GM21526 (cell line): ENCODE results near the gene HIVEP2.
A peak's percentile ranks its signal among the peaks of the same experiment; 100 is the strongest.

Experiments
- ATAC-seq: cut with Tn5 transposase; IDR thresholded peaks from one replicate; pipeline ENCODE4 v1.9.1; 2021; ENCODE audit warnings: moderate library complexity; ENCODE audit not compliant: unreplicated experiment, low FRiP score

Gene HIVEP2

GRCh38 chr6:142823256-142823902 is 121.6 kb downstream of the HIVEP2 start:
- ATAC-seq = no peak

DNA sequence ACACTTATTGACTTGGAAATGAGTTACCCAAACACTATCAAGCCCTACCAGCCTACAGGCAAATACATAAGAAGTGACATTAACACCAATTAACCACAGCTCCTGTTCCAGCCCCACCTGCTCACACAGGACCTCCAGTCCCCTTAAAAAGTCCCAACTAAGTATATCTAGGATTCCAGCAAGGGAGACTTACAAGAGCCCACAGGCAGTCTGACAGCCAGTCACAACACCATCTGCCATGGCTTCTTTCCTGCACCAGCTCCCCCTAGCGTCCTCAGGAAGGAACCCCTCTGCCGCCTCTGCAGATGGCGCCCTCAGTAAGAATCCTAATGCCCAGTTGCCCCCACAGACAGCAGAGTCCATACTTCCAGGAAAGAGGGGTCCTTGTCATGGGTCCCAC is 122.1 kb downstream of the HIVEP2 start:
- ATAC-seq = no peak

DNA sequence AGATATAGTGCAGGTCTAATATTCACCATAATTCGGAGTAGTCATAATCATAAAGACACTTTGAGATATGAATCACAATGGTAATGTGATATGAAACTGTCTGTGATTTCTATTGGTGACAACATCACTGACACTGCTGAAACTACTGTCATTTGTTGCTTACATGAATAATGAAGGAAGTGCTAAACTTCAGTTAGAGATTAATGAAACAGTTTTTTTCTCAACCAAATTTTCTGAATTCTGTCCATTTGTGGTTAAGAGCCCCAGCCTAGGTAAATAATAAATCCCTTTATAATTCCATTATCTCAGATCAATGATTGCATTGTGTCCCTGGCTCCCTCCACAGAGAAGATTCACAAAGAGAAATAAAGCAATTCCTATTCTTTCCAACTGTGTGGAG is 122.6 kb downstream of the HIVEP2 start:
- ATAC-seq = peak; percentile 63

- peak; percentile 1 for ATAC-seq
These were observed 123.1 kb downstream of the HIVEP2 start for GRCh38 chr6:142821860-142822259.

GRCh38 chr6:142821164-142821716 is 123.7 kb downstream of the HIVEP2 start:
- ATAC-seq = no peak

- ATAC-seq = no peak
These were observed 124.5 kb downstream of the HIVEP2 start for GRCh38 chr6:142820338-142821051.

GRCh38 chr6:142819603-142820337 is 125.2 kb downstream of the HIVEP2 start:
- ATAC-seq = peak; percentile 61

DNA sequence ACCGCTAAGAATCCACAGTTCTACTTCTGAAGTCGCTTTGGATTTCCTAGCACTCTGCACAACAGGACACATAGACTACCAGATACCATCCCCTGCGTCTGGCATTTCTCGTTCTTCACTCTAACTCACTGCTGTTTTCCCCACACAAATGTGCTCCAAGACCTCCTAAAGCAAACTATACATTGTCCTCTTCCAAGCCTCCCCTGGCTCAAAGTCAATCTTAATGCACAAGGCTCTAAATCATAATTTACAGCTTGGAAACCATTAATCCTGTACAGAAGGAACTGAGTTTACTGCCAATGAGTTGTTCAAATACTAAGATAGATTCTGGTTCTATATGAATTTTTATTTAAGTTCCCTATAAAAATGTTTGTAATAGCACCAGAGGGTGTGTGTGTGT is 128.5 kb downstream of the HIVEP2 start:
- ATAC-seq = no peak

- ATAC-seq = no peak
These were observed 128.9 kb downstream of the HIVEP2 start for GRCh38 chr6:142816031-142816430.

- no peak for ATAC-seq
These were observed 133.1 kb downstream of the HIVEP2 start for GRCh38 chr6:142811923-142812322.

GRCh38 chr6:142810952-142811514 is 133.9 kb downstream of the HIVEP2 start:
- ATAC-seq = no peak

GRCh38 chr6:142809947-142810346 is 135.0 kb downstream of the HIVEP2 start:
- ATAC-seq = no peak

GRCh38 chr6:142808405-142809061 is 136.4 kb downstream of the HIVEP2 start:
- no peak for ATAC-seq

DNA sequence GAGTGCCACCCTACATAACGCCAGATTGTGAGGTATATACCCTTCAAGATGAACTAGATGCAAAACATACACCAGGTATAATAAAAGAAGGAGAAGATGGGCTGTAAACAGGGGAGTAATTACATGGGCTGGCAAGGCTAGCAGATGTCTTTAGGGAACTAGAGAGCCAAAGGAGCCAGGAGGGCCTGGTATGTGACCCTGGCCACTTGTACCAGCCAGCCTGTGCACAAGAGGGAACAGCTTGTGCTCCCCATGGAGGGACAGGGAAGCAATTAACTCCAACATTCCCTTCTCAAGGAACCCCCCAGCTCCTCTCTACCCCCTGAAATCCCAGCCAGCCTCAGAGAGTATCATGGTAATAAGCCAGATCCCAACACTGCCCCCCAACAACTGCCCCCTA is 139.9 kb downstream of the HIVEP2 start:
- no peak for ATAC-seq

DNA sequence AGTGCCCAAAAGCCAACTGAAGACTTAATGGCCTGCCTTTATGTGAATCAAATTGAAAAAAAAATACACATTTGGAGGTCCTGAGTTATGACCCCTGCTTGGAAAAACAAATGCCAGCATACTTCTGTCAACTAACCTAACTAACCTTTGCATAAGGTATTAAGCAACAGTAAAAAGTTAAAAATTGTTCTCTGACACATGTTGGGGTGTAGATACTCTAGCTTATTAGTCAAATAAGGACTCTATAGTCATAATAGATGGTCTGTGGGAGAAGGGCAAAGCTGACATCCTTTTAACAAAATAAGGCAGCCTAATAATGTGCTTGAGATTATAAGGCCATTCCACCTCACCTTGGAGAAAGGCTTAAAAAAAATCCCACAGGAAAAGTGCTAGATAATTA is 140.5 kb downstream of the HIVEP2 start:
- no peak for ATAC-seq

DNA sequence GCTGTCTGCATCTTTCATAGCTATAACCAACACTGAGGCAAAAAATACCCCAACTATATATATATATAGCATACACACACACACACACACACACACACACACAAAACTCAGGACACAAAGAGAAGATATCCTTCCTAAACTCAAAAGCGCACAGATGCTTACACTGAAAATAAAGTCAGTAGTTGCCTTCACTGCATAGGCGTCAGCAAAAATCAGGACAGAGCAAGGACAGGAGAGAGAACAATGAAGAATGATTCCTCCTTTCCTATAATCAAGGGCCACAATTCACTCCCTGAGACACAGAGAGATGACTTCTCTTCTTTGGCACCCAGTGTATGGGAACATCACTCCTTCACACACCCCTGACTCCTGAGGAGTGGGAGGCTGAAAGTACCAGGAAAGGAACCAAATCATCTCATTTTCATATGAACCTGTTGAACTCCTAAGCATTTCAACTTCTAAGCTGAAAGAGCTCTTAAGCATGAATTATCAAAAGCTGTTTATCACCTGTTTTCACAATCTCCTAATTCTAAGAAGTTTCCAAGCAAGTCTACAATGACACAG is 141.4 kb downstream of the HIVEP2 start:
- no peak for ATAC-seq

- ATAC-seq = no peak
These were observed 141.9 kb downstream of the HIVEP2 start for GRCh38 chr6:142803032-142803431.

- ATAC-seq = no peak
These were observed 142.9 kb downstream of the HIVEP2 start for GRCh38 chr6:142802124-142802523.

DNA sequence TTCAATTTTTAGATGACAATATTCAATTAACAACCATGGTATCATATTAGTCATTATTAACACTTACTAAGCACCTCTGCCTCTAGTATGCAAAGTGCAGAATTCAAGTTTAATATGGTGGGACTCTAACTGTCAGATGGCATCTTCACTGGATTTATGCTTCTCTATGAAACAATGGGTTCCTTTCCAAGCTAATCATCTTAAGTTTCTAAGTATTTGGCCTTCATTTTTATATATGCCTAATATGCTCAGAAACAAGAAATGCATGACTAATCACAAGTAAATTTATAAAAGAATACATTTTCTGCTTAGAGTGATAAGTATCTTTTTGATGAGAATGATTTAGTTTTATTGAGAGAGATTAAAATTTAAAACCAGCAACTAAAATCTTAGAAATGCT is 144.7 kb downstream of the HIVEP2 start:
- no peak for ATAC-seq

- no peak for ATAC-seq
These were observed 145.3 kb downstream of the HIVEP2 start for GRCh38 chr6:142799639-142800038.
